Prostate gland (tissue), 2 donors: ENCODE measurements around the gene FBXO38.

Source experiments
- POLR2A ChIP-seq: fragments of 450-650 bp; IDR thresholded peaks from one replicate; pipeline ENCODE4 v1.6.1; 2016; ENCODE audit warnings: antibody characterized with exemption, mild to moderate bottlenecking
- POLR2AphosphoS5 ChIP-seq: sonication (generic); formaldehyde crosslinking; IDR thresholded peaks from one replicate; pipeline ENCODE4 v1.6.1; 2017; ENCODE audit warnings: antibody characterized with exemption
- TF ChIP-seq, protein P1 (sequence below), 4 experiments: fragments of 200-600 bp in 2 of 4; fragments of 450-650 bp in 2 of 4; sonication (generic) in 2 of 4; IDR thresholded peaks; 1 replicate in 3 of 4; 2 replicates in 1 of 4; pipeline ENCODE4 v1.5.1; 2016 to 2019; ENCODE audit warnings: antibody characterized with exemption in 4 of 4, mild to moderate bottlenecking in 2 of 4, moderate library complexity in 2 of 4

DNA sequence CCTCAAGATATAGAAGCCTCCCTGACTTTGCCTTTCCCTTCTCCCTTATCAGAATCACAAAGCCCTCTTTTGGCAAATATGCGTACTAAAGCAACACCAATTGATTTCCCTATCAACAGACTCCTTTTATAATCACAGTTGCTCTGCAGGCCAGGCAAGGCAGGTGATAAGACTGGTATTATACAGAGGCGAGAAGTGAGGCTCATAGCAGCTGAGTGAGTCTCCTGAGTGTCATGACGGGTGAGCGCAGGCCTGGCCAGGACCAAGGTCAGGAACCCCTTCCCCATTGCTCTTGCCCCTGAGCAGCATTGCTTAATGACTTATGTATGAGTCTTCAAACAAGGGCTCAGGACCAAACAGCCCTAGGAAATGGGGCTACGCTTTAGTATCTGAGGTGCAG, 70.8 kb downstream of the FBXO38 start:
- TF ChIP-seq, protein P1, sequence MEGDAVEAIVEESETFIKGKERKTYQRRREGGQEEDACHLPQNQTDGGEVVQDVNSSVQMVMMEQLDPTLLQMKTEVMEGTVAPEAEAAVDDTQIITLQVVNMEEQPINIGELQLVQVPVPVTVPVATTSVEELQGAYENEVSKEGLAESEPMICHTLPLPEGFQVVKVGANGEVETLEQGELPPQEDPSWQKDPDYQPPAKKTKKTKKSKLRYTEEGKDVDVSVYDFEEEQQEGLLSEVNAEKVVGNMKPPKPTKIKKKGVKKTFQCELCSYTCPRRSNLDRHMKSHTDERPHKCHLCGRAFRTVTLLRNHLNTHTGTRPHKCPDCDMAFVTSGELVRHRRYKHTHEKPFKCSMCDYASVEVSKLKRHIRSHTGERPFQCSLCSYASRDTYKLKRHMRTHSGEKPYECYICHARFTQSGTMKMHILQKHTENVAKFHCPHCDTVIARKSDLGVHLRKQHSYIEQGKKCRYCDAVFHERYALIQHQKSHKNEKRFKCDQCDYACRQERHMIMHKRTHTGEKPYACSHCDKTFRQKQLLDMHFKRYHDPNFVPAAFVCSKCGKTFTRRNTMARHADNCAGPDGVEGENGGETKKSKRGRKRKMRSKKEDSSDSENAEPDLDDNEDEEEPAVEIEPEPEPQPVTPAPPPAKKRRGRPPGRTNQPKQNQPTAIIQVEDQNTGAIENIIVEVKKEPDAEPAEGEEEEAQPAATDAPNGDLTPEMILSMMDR (IDR thresholded peaks at IDR 0.05) = no peak
- TF ChIP-seq POLR2A (no peak), POLR2AphosphoS5 (no peak)
